HG03066 (cell line): ENCODE measurements around the gene RHOT1.
A peak's percentile ranks its signal among the peaks of the same experiment; 100 is the strongest.
"Not testable (repeated sequence)": the region's sequence is repeated elsewhere in the genome, so short reads cannot be mapped to it uniquely, and the experiment has no call there.

Source experiments
- ATAC-seq: cut with Tn5 transposase; IDR thresholded peaks from one replicate; pipeline ENCODE4 v1.9.1; 2021; ENCODE audit warnings: low read depth; ENCODE audit not compliant: unreplicated experiment

RHOT1 gene

DNA sequence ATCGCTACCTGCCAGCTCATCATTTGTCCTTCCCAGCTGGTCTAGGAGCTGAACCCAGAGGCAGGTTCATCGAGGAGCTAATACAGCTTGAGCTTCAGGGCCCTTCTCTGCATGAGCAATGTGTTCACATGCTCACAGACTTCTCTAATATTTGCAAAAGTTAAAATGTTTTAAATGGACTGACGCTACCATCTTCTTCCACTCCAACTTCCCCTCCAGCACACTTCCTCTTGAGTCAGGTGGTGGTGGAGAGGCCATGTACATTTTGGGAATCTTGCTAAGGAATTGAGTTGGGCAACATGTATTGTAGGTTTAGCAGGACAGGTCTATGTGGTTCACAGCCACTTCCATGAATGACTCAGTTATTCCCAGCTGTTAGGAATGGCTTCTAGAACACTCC is 21.6 kb upstream of the RHOT1 start:
- no peak for ATAC-seq

DNA sequence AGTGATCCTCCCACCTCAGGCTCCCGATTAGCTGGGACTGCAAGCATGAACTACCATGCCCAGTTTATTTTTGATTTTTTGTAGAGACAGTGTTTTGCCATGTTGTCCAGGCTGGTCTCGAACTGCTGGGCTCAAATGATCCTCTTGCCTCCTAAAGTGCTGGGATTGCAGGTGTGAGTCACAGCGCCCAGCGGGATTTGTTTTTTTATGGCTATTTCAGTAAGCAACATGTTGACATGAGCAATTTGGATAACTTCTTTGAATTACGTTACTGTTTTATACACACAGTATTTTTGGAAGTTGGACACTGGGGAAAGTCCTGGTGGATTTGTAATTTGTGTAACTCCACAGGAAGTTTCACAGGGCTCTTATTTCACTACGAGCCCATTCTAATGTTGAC is 18.5 kb upstream of the RHOT1 start:
- no peak for ATAC-seq

DNA sequence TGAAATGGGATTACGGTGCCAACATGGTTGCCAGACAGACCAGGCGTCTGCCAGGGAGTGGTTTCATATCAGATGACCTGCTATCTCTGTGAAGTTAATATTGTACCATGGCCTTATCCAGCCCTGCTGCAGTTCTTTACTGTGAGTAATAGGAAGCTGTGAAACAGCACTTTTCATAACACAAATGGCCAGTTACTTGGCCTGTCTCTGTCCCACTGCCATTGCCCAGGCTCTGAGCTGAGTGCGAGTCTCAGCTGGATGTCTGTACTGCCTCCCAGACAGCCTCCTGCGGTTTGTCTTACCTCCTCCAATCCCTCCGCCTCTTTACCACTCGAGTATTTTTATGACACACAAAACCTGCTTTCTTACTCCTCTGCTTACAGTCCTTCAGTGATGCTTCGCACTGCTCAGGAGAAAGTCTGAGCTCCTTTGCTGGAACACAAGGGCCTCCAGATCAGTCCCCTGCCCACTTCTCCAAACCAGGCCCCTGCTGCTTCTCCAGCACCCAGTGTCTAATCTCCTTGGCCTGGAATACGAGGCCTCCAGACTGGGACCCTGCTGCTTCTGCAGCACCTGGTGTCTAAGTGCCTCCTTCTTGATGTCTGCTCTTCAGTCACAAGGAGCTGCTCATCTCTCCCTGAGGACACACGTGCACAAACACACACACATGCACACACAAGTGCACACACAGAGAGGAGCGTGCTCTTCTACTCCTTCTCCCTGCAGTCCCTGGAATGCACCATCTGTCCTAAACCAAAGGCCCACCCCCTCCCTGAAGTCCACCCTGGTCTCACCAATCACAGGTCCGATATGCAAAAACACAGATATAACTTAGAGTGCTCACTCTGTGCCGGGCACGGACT is 17.1 kb upstream of the RHOT1 start:
- no peak for ATAC-seq

DNA sequence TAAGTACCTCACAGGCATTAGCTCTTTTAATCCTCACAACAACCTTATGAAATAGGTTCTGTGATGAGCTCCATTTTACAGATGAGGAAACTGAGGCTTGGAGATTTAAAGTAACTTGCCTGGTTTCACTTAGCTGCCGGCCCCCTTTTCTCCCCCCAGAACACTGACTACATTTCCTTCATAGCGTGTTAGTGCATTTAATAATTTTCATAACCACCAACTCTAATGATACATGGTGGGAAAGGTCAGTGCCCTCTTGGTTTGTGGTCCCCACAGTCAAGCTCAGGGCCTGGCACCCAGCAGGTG is 16.5 kb upstream of the RHOT1 start:
- no peak for ATAC-seq

DNA sequence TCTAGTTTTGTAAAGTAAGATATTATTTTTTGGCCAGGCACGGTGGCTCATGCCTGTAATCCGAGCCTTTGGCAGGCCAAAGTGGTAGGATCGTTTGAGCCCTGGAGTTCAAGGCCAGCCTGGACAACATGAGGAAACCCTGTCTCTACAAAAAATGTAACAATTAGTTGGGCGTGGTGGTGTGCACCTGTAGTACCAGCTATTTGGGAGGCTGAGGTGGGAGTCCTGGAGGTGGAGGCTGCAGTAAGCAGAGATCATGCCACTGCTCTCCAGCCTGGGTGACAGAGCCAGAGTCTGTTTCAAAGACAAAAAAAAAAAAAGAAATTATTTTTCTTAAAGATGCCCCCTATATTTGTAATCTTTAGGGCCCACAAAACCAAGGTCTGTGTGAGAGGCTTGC is 16.0 kb upstream of the RHOT1 start:
- ATAC-seq: no peak

DNA sequence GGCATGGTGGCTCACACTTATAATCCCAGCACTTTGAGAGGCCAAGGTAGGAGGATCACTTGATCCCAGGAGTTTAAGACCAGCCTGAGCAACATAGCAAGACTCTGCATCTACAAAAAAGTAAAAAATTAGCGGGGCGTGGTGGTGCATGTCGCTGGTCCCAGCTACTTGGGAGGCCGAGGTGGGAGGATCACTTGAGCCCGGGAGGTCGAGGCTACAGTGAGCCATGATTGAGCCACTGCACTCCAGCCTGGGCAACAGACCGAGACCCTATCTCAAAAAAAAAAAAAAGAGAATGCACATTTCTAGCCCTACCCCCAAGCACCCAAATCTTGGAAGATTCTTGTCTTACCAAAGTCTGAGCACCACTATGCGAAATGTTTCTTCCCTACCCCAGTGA is 15.6 kb upstream of the RHOT1 start:
- no peak for ATAC-seq

DNA sequence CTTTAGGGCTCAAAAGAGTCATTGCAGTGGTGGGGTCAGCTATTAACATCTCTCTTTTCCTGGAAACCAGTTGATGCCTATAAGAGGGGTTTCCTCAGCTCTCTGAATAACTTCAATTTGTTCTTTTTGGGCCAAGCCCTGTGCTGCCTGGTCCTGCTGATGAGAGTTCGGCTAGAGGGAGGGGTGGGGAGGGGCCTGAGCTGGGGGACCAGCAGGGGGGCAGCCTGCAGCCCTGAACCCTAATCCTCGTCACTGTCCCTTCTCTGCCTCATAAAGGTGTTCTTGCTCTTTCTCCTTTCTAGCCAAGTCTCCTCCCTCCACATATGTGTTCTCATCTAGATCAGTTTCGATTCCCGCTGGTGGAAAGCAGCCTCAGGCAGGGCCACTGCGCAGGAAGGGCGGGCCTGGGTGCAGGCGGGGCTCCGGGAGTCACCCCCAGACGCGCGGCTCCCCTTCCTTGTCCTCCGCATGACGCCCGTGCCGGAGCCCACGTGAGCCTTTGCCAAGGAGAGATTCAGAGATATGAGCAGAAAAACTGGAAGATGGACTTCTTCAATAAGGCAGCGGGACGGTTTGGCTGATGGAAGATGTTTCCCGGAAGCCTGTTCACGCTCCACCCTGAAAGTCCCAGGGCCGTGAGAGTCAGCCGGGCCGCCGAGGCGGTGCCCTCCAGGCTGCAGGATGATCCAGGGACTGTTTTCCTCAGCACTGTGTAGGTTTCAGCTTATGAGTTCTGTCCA is 15.0 kb upstream of the RHOT1 start:
- peak; percentile 83 for ATAC-seq

DNA sequence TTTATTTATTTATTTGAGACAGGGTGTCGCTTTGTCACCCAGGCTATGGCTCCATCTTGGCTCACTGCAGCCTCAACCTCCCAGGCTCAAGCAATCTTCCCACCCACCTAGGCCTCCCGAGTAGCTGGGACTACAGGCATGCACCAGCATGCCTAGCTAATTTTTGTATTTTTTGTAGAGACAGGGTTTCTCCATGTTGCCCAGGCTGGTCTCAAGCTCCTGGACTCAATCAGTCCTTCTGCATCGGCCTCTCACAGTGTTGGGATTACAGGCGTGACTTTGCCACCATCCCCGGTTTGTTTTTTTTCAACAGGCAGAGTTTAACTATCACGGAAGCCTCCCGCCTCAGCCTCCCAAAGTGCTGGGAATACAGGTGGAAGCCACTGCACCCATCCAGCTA is 13.8 kb upstream of the RHOT1 start:
- not testable (repeated sequence) for ATAC-seq

DNA sequence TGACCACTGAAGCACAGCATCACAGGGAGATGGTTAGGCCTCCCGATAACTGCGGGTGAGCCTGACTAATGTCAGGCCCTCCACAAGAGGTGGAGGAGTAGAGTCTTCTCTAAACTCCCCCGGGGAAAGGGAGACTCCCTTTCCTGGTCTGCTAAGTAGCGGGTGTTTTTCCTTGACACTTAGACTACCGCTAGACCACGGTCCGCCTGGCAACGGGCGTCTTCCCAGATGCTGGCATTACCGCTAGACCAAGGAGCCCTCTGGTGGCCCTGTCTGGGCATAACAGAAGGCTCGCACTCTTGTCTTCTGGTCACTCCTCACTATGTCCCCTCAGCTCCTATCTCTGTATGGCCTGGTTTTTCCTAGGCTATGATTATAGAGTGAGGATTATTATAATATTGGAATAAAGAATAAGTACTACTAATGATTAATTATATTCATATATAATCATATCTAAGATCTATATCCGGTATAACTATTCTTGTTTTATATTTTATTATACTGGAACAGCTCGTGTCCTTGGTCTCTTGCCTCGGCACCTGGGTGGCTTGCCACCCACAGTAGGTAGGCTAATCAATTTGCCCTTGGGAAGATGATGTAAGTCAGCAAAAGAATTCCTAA is 6.7 kb upstream of the RHOT1 start:
- ATAC-seq: not testable (repeated sequence)

DNA sequence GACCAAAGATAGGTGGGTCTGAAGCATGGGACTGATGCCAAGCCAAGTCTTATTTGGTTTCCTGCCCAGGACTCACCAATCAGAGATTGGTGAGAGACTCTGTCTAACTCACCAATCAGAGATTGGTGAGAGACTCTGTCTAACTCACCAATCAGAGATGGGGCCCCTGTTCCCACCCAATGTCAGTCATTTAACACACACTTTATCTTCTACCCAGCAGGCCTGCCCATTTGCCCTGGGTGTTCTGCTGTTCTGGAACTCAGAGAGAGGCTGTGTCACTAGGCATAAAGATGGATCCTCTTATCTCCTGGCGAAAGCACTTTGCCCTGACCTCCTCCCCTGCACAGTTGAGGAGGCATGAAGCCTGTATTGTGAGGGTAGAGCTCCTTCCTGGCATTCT is 5.4 kb upstream of the RHOT1 start:
- no peak for ATAC-seq

DNA sequence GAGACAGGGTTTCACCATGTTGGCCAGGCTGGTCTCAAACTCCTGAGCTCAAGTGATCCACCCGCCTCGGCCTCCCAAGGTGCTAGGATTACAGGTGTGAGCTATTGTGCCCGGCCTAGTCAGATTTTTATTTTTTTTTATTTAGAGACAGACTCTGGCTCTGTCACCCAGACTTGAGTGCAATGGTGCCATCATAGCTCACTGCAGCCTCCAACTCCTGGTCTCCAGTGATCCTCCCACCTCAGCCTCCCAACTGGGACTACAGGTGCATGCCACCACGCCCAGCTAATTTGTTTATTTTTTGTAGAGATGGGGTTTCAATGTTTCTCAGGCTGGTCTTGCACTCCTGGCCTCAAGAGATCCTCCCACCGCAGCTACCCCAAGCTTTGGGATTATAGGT is 2.8 kb upstream of the RHOT1 start:
- ATAC-seq: not testable (repeated sequence)

DNA sequence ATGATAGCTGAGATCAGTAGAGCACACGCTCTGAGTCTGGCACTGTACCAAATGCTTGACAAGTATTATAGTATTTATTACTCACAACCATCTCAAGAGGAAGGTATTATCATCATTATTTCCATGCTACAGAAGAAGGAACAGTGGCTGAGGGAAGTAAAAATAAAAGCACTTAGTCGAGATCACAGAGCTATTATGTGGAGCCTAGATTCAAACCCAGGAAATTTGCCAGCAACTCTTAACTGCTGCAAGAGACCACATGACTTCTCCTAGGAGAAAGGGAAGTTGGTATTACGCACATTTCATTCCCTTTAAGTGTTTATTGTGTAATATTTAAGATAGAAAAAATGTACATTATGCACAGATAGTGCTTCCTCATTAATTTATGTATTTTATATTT is 1.0 kb upstream of the RHOT1 start:
- ATAC-seq: no peak

DNA sequence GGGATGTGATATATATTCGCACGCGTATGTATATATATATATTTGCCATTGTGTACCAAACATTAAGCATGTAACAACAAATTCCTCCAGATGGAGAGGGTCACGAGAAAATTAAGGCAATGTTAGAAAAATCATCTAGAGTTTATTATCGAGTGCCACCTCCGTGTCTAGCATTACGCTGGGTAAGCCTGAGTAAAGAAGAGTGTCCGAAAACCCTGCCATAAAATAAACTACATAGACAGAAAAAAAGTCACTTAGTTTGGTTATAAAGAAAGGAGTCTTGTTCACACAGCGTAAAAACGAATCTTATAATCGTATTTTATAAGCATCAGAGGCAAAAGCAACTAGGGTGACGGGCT is 644 bp upstream of the RHOT1 start:
- no peak for ATAC-seq

DNA sequence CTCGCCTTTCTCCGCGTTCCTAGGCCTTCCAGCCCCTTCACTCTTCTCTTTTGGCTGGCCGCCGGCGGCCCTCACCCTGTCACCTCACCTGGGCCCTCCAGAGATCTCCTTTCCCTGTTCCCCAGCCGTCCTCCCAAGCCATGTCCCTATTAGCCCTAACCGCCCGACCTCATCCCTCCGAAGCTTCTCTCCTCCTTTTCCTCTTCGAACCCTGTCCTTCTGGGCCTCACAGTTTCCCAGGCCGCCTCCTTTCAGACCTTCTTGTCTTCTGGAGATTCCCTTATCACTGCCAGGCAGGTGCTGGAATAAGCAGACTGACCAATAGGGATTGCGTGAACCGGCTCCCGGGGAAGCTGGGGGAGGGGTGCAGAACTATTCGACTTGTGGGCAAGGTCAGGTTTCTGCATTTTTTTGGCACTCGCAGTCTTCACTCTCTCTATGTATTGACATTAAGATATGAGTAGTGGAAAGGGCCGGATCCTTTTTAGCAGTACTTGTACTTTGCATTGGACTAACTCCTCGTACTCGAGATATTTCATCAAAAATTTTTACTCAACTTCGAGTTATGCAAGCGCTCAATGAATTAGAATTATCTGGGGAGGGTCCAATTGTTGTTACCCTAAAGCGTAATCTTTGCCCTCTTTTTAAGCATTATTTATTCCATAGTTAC is 690 bp downstream of the RHOT1 start:
- peak; percentile 10 for ATAC-seq

DNA sequence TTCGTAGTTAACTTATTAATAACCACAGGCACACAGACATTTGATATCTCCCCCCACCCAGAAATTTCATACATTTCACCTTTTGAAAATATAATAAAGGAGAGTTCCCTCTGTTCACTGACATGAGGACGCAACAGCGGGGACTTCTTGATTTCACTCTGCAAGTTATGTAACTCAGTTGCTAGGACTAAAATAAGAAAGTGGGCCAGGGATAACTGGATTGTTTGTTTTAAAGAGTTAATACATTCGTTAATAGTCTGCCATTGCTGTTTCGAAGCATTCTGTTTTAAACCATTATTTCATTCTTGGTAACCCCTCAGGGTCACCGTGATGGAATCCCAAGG is 1.2 kb downstream of the RHOT1 start:
- no peak for ATAC-seq

DNA sequence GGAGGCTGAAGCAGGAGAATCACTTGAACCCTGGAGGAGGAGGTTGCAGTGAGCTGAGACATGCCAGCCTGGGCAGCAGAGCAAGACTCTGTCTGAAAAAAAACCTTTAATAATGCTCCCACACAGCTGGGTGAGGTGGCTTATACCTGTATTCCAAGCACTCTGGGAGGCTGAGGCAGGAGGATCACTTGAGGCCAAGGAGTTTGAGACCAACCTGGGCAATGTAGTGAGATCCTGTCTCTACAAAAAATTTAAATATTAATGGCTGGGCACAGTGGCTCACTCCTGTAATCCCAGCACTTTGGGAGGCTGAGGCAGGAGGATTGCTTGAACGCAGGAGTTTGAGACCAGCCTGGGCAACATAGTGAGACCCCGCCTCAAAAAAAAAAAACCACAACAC is 2.1 kb downstream of the RHOT1 start:
- not testable (repeated sequence) for ATAC-seq

DNA sequence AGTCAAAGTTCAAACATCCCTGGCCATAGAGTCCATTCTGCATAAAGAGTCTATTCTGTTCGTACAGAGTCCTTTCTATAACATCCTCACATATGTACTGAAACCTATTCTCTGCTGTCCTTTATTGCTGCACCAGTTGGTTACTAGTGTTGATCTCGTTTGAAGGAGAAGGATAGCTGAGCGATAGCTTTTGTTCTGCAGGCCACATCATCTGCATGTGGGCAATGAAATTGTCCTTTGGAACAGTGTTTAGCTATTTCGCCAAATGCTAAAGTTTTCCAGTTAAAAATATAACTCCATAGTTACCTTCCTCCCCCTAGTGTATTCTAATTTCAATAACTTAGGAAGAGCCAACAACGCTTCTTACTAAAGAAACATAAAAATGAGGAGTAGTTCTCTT is 6.0 kb downstream of the RHOT1 start:
- ATAC-seq: no peak

DNA sequence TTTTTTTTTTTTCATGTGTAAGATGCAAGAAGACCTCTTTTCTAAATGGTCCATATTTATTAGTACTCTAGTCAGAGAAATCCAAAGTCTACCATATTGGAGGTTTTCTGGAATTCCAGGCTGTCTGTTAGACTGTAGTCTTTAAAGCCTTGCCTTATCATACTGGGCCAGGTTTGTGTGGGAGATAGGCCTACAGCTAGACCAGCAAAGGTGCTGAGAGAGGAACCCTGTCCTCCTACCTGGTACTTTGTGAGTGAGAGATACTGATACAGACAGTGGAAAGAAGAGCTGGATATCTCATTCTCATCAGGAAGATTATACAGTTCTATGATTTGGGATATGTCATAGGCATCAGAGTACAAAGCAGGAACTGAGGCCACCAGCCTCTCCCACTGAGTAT is 8.1 kb downstream of the RHOT1 start:
- ATAC-seq: no peak

DNA sequence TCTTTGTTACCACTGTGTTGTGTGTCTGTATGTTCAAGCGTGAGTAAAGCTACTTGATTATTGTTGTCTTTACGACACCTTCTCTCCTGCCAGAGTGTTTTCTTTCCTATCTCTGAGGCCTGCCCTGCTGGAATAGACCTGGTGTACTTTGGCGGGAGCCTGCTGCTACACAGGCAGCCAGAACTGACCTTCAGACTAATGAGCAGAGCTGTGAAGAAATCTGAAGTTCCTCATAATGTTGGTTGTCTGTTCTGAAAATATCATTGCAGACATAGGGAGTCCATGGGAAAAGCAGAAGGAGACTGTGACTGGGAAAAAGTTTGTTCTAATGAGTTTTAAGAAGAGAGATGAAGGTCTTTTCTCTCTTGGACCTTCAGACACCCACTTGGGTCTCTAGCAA is 9.8 kb downstream of the RHOT1 start:
- ATAC-seq: no peak

DNA sequence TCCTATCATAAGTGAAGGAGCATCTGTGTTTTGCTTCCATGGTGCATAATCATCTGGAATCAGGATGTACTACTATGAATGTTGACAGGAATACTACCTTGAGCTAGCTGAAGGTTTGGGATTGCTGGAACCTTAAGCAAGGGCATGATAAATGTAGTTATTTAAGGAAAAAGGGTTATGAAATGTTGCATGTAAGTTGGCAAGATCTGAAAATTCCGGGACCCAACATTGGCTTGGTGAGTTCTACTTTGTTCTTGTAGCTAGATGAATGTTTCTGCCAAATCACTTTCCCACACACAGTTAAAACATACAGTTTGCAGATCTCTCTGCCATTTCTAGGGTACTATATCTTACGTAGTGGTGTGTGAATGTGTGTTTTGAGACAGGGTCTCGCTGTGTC is 13.6 kb downstream of the RHOT1 start:
- ATAC-seq: no peak

DNA sequence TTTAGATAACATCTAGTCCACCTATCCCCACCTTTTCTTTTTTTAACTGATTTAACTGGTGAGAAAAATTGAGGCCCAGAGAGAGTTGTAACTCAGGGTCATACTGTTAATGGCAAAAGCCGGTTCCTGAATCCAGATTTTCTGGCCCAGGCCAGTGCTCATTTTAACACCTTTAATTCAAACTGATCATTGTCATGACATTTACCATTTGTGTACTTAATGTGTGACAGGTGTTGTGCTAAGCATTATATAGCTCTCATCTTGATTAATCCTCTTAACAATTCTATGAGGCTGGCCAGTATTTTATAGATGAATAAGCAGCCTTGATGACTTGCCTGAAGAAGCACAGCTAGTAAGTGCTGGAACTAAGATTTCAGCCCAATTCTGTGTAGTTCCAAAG is 14.4 kb downstream of the RHOT1 start:
- ATAC-seq: no peak

DNA sequence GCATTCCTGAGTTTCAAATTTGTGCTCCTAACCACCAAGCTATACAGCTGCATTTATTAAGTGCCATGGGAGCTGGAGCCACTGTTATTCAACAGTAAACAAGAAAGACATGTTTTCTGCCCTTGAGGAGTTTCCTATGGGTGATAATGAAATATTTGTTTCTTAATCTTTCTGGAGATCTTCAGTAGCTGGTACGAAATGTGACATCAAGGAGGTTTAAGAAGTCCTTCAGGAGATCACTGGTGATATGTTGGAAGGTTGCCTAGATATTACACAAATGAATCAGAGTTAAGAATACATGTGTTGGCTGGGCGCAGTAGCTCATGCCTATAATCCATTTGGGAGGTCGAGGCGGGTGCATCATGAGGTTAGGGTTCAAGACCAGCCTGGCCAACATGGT is 14.9 kb downstream of the RHOT1 start:
- ATAC-seq: no peak
